Retinal pigment epithelial cell (primary cell): ENCODE results near the gene FSIP2.

ENCODE experiments used
- DNase-seq: peaks from one replicate; pipeline ENCODE4 v3.0.0-alpha.2; 2010; ENCODE audit warnings: low read depth
- H3K4me3 ChIP-seq: 2 replicates; pipeline ENCODE4 v1.5.1; 2011; ENCODE audit warnings: mild to moderate bottlenecking, low read length, control low read depth, moderate library complexity
- TF ChIP-seq, protein P1 (sequence below): conservative IDR thresholded peaks from 2 replicates; pipeline ENCODE4 v1.5.1; 2011; ENCODE audit warnings: low read depth, low read length, control low read depth, inconsistent platforms

The FSIP2 gene

DNA sequence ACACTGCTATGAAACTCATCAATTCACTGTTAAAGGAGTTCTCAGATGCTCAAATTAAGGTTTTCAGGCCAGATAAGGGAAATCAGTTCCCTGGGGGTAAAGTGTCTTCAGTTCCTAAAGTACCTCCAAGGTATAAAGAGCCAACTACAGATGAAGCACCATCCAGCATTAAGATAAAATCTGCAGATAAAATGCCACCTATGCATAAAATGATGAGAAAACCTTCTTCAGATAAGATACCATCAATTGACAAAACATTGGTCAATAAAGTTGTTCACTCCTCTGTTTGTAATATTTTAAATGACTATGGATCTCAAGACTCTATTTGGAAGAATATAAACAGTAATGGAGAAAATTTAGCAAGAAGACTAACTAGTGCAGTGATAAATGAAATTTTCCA lies 68.2 kb downstream of the FSIP2 start:
- DNase-seq, result no peak
- TF ChIP-seq, protein P1, sequence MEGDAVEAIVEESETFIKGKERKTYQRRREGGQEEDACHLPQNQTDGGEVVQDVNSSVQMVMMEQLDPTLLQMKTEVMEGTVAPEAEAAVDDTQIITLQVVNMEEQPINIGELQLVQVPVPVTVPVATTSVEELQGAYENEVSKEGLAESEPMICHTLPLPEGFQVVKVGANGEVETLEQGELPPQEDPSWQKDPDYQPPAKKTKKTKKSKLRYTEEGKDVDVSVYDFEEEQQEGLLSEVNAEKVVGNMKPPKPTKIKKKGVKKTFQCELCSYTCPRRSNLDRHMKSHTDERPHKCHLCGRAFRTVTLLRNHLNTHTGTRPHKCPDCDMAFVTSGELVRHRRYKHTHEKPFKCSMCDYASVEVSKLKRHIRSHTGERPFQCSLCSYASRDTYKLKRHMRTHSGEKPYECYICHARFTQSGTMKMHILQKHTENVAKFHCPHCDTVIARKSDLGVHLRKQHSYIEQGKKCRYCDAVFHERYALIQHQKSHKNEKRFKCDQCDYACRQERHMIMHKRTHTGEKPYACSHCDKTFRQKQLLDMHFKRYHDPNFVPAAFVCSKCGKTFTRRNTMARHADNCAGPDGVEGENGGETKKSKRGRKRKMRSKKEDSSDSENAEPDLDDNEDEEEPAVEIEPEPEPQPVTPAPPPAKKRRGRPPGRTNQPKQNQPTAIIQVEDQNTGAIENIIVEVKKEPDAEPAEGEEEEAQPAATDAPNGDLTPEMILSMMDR, result no peak
- no peak overlapping the region for H3K4me3 ChIP-seq

DNA sequence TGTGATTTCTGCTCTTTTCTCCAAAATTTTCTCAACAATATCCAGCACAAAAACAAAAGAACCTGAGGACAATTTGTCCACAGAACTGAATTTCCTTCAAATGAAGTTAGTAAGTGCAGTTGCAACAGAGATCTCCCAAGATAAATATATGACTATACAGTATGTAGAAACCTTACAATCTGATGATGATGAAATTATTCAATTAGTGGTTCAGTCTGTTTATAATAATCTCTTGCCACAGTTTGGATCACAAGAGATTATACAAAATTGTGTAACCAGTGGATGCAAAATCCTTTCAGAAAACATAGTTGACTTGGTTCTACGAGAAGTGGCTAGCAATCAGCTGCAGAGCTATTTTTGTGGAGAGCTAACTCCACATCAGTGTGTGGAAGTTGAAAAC lies 68.7 kb downstream of the FSIP2 start:
- H3K4me3 ChIP-seq, result no peak overlapping the region
- no peak for DNase-seq
- TF ChIP-seq, protein P1, result no peak

DNA sequence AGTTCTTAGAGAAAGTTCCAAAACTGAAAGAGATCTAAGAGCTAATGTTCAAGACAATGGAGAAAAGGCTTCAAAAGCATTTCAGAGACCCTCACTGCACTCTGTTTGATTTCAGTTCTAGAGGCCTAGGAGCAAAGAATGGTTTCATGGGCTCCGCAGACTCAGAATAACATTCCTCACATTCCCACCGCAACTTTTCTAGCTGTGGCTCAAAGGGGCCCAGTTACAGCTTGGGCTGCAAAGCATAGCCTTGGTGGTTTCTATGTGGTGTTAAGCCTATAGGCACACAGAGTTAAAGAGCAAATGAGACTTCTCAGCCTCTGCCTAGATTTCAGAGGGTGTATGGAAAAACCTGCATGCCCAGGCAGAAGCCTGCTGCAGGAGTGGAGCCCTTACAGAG lies 73.0 kb downstream of the FSIP2 start:
- H3K4me3 ChIP-seq, result no peak overlapping the region
- DNase-seq, result no peak
- TF ChIP-seq, protein P1, result no peak

- DNase-seq, result no peak
- TF ChIP-seq, protein P1, result no peak
- no peak overlapping the region for H3K4me3 ChIP-seq
Measured at GRCh38 chr2:185813707-185814106, 75.1 kb downstream of the FSIP2 start.

GRCh38 chr2:185817991-185818390 lies 79.4 kb downstream of the FSIP2 start:
- no peak for DNase-seq
- TF ChIP-seq, protein P1, result no peak

GRCh38 chr2:185821467-185821866 lies 82.9 kb downstream of the FSIP2 start:
- DNase-seq, result no peak
- TF ChIP-seq, protein P1, result no peak
- no peak overlapping the region for H3K4me3 ChIP-seq

More at GRCh38 chr2:185817991-185818390, 79.4 kb downstream of the FSIP2 start:
- no peak overlapping the region for H3K4me3 ChIP-seq

DNA sequence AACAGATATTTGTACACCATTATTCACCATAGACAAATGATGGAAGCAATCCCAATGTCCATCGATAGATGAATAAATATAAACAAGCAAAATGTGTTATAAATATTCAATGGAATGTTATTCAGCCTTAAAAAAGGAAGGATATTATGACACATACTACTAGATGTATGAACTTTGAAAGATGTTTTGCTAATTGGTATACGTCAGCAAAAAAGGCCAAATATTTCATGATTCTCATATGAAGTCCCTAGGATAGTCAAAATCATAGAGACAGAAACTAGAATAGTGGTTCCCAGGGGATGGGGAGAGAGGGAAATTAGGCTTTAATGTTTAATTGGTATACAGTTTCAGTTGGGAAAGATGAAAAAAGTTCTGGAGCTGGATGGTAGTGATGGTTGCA lies 85.2 kb downstream of the FSIP2 start:
- no peak for DNase-seq
- TF ChIP-seq, protein P1, result no peak
- H3K4me3 ChIP-seq, result no peak overlapping the region
